SU-DHL-6 (cell line): Measurements from ENCODE around the gene CFAP58.

Experiments
- EZH2phosphoT487 ChIP-seq: fragments of 200-600 bp; sonication (generic), shearing (Covaris generic); conservative IDR thresholded peaks from 2 replicates; pipeline ENCODE4 v1.6.1; 2018; ENCODE audit warnings: mild to moderate bottlenecking, antibody characterized with exemption, low read length, moderate library complexity, mixed read lengths
- TF ChIP-seq, protein P1 (sequence below): fragments of 200-600 bp; sonication (generic); IDR thresholded peaks from one replicate; pipeline ENCODE4 v1.5.1; 2017; ENCODE audit warnings: antibody characterized with exemption, mild to moderate bottlenecking, low read length, moderate library complexity; ENCODE audit not compliant: insufficient read depth, poor library complexity, severe bottlenecking

- TF ChIP-seq, protein P1, sequence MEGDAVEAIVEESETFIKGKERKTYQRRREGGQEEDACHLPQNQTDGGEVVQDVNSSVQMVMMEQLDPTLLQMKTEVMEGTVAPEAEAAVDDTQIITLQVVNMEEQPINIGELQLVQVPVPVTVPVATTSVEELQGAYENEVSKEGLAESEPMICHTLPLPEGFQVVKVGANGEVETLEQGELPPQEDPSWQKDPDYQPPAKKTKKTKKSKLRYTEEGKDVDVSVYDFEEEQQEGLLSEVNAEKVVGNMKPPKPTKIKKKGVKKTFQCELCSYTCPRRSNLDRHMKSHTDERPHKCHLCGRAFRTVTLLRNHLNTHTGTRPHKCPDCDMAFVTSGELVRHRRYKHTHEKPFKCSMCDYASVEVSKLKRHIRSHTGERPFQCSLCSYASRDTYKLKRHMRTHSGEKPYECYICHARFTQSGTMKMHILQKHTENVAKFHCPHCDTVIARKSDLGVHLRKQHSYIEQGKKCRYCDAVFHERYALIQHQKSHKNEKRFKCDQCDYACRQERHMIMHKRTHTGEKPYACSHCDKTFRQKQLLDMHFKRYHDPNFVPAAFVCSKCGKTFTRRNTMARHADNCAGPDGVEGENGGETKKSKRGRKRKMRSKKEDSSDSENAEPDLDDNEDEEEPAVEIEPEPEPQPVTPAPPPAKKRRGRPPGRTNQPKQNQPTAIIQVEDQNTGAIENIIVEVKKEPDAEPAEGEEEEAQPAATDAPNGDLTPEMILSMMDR, result peak; percentile 13
- no peak for TF ChIP-seq EZH2phosphoT487
Measured at GRCh38 chr10:104350127-104350635, 3.5 kb upstream of the CFAP58 start.
